Neural progenitor cell (in vitro differentiated cells): ENCODE measurements around the gene CRMP1. TPM values are rescaled to one million over a fixed set of nuclear protein-coding genes. Genes with fewer than 3 reads are reported as not detected.

Source experiments
- DNase-seq: peaks from one replicate; pipeline ENCODE4 v3.0.0-alpha.2; 2016; ENCODE audit warnings: low spot score
- H2AFZ ChIP-seq: fragments of 200-600 bp; sonication (generic); replicated peaks from 2 replicates; pipeline ENCODE4 v1.6.1; 2016; ENCODE audit warnings: antibody characterized with exemption
- H3F3A ChIP-seq: fragments of 200-600 bp; sonication (generic); 2 replicates; pipeline ENCODE4 v1.6.1; 2016; ENCODE audit warnings: antibody characterized with exemption, low read depth
- H3K27ac ChIP-seq: fragments of 200-600 bp; sonication (generic); 2 replicates; pipeline ENCODE4 v1.5.1; 2016; ENCODE audit warnings: mild to moderate bottlenecking
- H3K27me3 ChIP-seq: fragments of 200-600 bp; sonication (generic); 2 replicates; pipeline ENCODE4 v1.6.1; 2016; ENCODE audit warnings: mild to moderate bottlenecking, moderate library complexity
- H3K36me3 ChIP-seq: fragments of 200-600 bp; sonication (generic); 2 replicates; pipeline ENCODE4 v1.5.1; 2016
- H3K4me1 ChIP-seq: fragments of 200-600 bp; sonication (generic); 2 replicates; pipeline ENCODE4 v1.6.1; 2016; ENCODE audit warnings: mixed run types
- H3K4me2 ChIP-seq: fragments of 200-600 bp; sonication (generic); 2 replicates; pipeline ENCODE4 v1.6.1; 2016
- H3K4me3 ChIP-seq: fragments of 200-600 bp; sonication (generic); 2 replicates; pipeline ENCODE4 v1.5.1; 2016
- H3K79me2 ChIP-seq: fragments of 200-600 bp; sonication (generic); 2 replicates; pipeline ENCODE4 v1.6.1; 2016; ENCODE audit warnings: low read depth
- H3K9ac ChIP-seq: fragments of 200-600 bp; sonication (generic); 2 replicates; pipeline ENCODE4 v1.6.1; 2016
- H3K9me3 ChIP-seq: fragments of 200-600 bp; sonication (generic); 2 replicates; pipeline ENCODE4 v1.5.1; 2016; ENCODE audit warnings: low read depth
- H4K20me1 ChIP-seq: fragments of 200-600 bp; sonication (generic); 2 replicates; pipeline ENCODE4 v1.6.1; 2016; ENCODE audit warnings: low read depth
- H3K27ac Mint-ChIP-seq: 3 replicates; pipeline ENCODE4 v1.8.0; 2021; ENCODE audit warnings: mixed read lengths
- H3K27me3 Mint-ChIP-seq: 2 replicates; pipeline ENCODE4 v1.8.0; 2022; ENCODE audit warnings: low read depth, mild to moderate bottlenecking, inconsistent platforms, moderate library complexity, mixed read lengths; ENCODE audit not compliant: insufficient read depth
- H3K36me3 Mint-ChIP-seq: 3 replicates; pipeline ENCODE4 v1.8.0; 2021; ENCODE audit warnings: mixed read lengths
- H3K4me1 Mint-ChIP-seq: 3 replicates; pipeline ENCODE4 v1.8.0; 2021; ENCODE audit warnings: mixed read lengths
- H3K4me3 Mint-ChIP-seq: 3 replicates; pipeline ENCODE4 v1.8.0; 2021; ENCODE audit warnings: mild to moderate bottlenecking, moderate library complexity, mixed read lengths
- H3K9me3 Mint-ChIP-seq: 3 replicates; pipeline ENCODE4 v1.8.0; 2020; ENCODE audit warnings: mixed read lengths
- EZH2 ChIP-seq: fragments of 200-600 bp; sonication (generic); IDR thresholded peaks from 2 replicates; pipeline ENCODE4 v1.6.1; 2017; ENCODE audit warnings: antibody characterized with exemption, mild to moderate bottlenecking, moderate library complexity
- EZH2phosphoT487 ChIP-seq: fragments of 200-600 bp; sonication (generic); IDR thresholded peaks from 2 replicates; pipeline ENCODE4 v1.6.1; 2017; ENCODE audit warnings: antibody characterized with exemption
- total RNA-seq: library from RNA; depleted of rRNA; stranded (reverse); fragments of >200 nt; gene quantifications from 2 replicates; pipeline ENCODE4 v1.2.3, GENCODE V29; 2015; ENCODE audit warnings: low replicate concordance
- TF ChIP-seq, protein P1 (sequence below): fragments of 200-600 bp; sonication (generic); IDR thresholded peaks from 2 replicates; pipeline ENCODE4 v1.5.1; 2017; ENCODE audit warnings: antibody characterized with exemption, mild to moderate bottlenecking

Gene CRMP1
- total RNA-seq, 1 donor from 2014 or later, result 91.4 TPM

DNA sequence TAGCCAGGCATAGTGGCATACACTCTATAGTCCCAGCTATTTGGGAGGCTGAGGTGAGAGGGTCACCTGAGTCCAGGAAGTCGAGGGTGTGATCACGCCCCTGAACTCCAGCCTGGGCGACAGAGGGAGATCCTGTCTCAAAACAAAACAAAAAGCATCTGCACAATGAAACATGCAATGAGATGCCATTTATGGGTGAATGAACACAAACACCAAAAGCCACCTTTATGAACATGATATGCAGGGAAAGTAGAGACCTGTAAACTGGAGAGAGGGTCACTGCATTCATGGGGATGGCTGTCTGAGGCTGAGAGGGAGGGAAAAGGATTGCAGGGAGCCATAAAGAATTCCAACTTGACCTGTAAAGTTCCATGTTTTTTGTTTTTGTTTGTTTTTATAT, 111.2 kb downstream of the CRMP1 start:
- H3K9ac ChIP-seq, result no peak overlapping the region
- peaks cover 10% of the 10 kb centered on the region for H3K4me1 ChIP-seq
- H4K20me1 ChIP-seq, result no peaks in the 10 kb centered on the region
- Mint-ChIP-seq H3K9me3 (peaks cover 8% of the 10 kb centered on the region), H3K36me3 (peaks cover 23% of the 10 kb centered on the region), H3K4me3 (no peak overlapping the region), H3K27ac (no peak overlapping the region), H3K4me1 (no peaks in the 10 kb centered on the region), H3K27me3 (peaks cover 5% of the 10 kb centered on the region)
- peaks cover 8% of the 10 kb centered on the region for H3F3A ChIP-seq
- TF ChIP-seq, protein P1, sequence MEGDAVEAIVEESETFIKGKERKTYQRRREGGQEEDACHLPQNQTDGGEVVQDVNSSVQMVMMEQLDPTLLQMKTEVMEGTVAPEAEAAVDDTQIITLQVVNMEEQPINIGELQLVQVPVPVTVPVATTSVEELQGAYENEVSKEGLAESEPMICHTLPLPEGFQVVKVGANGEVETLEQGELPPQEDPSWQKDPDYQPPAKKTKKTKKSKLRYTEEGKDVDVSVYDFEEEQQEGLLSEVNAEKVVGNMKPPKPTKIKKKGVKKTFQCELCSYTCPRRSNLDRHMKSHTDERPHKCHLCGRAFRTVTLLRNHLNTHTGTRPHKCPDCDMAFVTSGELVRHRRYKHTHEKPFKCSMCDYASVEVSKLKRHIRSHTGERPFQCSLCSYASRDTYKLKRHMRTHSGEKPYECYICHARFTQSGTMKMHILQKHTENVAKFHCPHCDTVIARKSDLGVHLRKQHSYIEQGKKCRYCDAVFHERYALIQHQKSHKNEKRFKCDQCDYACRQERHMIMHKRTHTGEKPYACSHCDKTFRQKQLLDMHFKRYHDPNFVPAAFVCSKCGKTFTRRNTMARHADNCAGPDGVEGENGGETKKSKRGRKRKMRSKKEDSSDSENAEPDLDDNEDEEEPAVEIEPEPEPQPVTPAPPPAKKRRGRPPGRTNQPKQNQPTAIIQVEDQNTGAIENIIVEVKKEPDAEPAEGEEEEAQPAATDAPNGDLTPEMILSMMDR, result no peak
- no peak for TF ChIP-seq EZH2
- H3K4me2 ChIP-seq, result no peak overlapping the region
- H2AFZ ChIP-seq, result no peak overlapping the region
- H3K27ac ChIP-seq, result no peak overlapping the region
- H3K79me2 ChIP-seq, result no peaks in the 10 kb centered on the region
- H3K4me3 ChIP-seq, result no peak overlapping the region
- H3K27me3 ChIP-seq, result no peaks in the 10 kb centered on the region
- H3K9me3 ChIP-seq, result peaks cover 6% of the 10 kb centered on the region
- H3K36me3 ChIP-seq, result peaks cover 2% of the 10 kb centered on the region
- no peak for DNase-seq

GRCh38 chr4:5780831-5781480, 111.9 kb downstream of the CRMP1 start:
- H4K20me1 ChIP-seq, result no peaks in the 10 kb centered on the region
- peaks cover 7% of the 10 kb centered on the region for H3F3A ChIP-seq
- no peak overlapping the region for H2AFZ ChIP-seq
- peaks cover 9% of the 10 kb centered on the region for H3K36me3 ChIP-seq
- Mint-ChIP-seq H3K27me3 (peaks cover 5% of the 10 kb centered on the region), H3K4me1 (no peaks in the 10 kb centered on the region), H3K27ac (peak overlapping the region; percentile 26), H3K36me3 (peaks cover 25% of the 10 kb centered on the region), H3K9me3 (peaks cover 14% of the 10 kb centered on the region), H3K4me3 (no peak overlapping the region)
- no peaks in the 10 kb centered on the region for H3K79me2 ChIP-seq
- H3K27me3 ChIP-seq, result no peaks in the 10 kb centered on the region
- no peak overlapping the region for H3K9ac ChIP-seq
- no peak overlapping the region for H3K27ac ChIP-seq
- H3K4me3 ChIP-seq, result no peak overlapping the region
- H3K4me1 ChIP-seq, result peaks cover 10% of the 10 kb centered on the region
- DNase-seq, result no peak
- no peak overlapping the region for H3K4me2 ChIP-seq
- TF ChIP-seq EZH2phosphoT487 (no peak), EZH2 (no peak)
- TF ChIP-seq, protein P1, result no peak
- peaks cover 13% of the 10 kb centered on the region for H3K9me3 ChIP-seq

- H3K27ac Mint-ChIP-seq, result no peak overlapping the region
- H3K27me3 Mint-ChIP-seq, result peaks cover 5% of the 10 kb centered on the region
- Histone ChIP-seq H3K4me3 (no peak overlapping the region), H3K4me2 (no peak overlapping the region), H3K79me2 (no peaks in the 10 kb centered on the region), H3K9me3 (peaks cover 19% of the 10 kb centered on the region), H3F3A (peaks cover 11% of the 10 kb centered on the region), H2AFZ (no peak overlapping the region), H4K20me1 (no peaks in the 10 kb centered on the region), H3K4me1 (no peaks in the 10 kb centered on the region), H3K27me3 (no peaks in the 10 kb centered on the region), H3K27ac (no peak overlapping the region), H3K9ac (no peak overlapping the region), H3K36me3 (peaks cover 11% of the 10 kb centered on the region)
- no peaks in the 10 kb centered on the region for H3K4me1 Mint-ChIP-seq
- H3K9me3 Mint-ChIP-seq, result peaks cover 22% of the 10 kb centered on the region
- TF ChIP-seq EZH2phosphoT487 (no peak), EZH2 (no peak)
- TF ChIP-seq, protein P1, result no peak
- no peak overlapping the region for H3K4me3 Mint-ChIP-seq
- DNase-seq, result no peak
- peaks cover 20% of the 10 kb centered on the region for H3K36me3 Mint-ChIP-seq
Measured at GRCh38 chr4:5776510-5776909, 116.4 kb downstream of the CRMP1 start.
